GM19240 (cell line): Measurements from ENCODE around the gene GPR37.

Source experiments
- DNase-seq: peaks from one replicate; pipeline ENCODE4 v3.0.0; 2011; ENCODE audit warnings: low spot score; ENCODE audit not compliant: insufficient read length

Gene GPR37

DNA sequence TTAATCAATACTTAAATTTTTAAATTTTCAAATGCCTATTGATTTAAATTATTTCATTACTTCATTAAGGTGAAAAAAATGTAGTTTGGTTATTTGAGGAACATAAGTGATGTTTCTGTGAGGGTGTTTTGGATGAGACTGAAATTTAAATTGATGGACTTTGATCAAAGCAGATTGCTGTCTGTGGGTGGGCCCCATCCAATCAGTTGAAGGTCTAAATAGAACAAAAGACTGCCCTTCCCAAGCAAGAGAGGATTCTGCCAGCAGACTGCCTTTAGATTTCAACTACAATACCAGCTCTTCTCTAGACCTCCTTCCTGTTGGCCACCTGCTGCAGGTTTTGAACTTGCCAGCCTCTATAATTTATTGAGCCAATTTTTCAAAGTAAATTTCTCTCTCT lies 14.5 kb upstream of the GPR37 start:
- no peak for DNase-seq

DNA sequence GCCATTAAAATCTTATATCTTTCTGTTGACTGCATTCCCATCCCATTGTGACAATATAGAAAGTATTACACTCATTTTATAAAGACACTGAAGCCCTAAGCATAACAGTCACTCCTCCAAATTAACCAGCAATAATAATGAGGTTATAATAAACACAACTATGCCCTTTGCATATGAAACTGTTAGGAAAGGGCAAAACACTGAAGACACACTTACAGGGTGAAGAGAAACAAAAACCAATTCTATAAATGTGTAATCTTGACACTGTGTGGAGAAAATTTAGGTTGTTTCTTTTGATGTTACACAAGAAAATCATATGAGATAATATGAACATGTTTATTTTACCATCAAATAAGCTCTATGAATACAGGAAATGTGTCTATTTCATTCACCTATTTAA lies 14.0 kb upstream of the GPR37 start:
- DNase-seq, result no peak

DNA sequence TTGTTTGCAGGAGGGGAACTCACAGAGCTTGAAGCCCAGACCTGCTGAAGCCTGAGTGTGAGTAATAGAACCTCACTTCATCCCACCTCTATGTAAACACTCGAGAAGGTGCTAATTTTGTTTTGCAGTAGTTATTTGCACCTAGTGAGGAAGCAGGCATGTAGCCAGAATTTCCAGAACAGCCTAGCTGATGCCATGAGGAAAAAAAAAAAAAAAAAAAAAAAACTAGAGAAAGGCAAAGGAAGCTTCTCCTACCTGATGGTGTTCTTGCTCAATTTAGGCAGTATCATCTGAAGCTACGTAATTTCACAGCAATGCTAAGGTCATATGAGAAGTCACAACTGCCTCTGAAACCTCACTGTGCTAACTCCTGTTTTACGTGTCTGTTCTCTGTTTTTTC lies 13.6 kb upstream of the GPR37 start:
- no peak for DNase-seq

DNA sequence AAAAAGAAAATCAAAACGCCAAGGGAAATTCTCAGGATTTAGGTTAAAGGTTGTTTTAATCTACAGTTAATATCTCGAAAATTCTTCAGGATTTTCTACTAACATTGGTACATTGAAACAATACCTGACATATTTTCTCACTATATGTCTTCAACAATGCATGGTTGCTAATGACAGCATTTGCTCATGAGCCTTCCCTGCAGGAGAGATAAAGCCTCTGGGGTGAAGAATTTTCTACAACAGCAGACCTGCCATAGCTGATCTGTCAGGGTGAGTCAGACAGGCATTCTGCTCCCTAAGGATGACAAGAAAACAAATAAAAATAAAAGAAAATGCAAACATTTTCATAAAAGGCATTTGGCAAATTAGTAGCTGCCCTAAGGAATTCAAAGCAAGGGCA lies 11.7 kb upstream of the GPR37 start:
- no peak for DNase-seq

DNA sequence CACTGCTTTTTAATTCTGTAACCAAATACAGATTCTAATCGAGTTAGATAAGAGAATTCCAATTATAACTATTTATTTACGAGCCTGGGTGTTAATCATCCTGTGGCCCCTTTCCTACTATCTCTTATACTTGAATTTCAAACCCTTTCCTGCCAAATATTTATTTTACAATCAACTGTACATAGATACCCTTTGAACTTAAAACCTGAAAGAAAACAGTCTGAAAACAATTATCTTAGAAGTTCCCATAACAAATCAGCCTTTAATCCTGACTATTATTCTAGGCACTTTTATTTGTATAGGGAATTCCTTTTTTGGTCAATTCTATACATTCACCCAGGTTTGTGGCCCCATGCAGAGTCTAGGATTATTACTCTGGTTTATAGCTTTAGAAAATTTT lies 10.6 kb upstream of the GPR37 start:
- DNase-seq, result no peak

GRCh38 chr7:124775422-124775821 lies 9.8 kb upstream of the GPR37 start:
- no peak for DNase-seq

DNA sequence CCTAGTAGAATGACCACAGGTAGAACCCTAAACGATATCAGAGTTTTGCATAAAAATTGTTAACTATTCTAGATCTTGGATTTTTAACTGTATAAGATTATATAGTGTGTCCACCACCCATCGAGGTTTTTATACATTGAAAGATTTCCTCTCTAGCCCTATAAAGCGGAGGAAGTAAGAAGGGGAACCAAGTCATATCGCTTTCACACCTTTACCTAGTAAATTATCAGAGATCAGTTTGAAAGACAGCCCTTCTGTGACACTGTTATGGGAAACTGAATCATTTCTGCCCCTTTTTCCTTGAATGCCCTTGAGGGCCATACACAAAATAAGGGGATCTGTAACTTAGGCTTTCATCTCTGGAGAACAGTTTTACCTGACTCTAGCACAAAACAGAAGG lies 8.3 kb upstream of the GPR37 start:
- no peak for DNase-seq

DNA sequence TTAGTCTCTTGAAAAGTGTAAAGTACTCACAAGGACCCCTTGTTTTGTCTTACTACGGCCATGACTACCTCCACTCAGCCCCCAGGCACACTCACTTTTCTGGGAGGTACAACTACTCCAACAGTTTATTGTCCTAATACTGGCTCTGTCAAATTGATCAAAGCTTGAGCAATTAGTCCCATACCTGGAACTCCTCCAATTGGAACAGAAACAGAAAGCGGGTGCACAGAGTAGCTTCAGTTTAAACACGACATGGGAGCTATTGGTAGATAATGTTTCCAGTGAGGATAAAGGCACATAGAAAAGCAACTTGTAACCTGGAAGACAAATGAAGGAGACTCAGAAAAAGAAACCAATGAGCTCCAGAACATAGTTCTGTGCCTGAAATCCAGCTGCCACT lies 7.7 kb upstream of the GPR37 start:
- DNase-seq, result no peak

DNA sequence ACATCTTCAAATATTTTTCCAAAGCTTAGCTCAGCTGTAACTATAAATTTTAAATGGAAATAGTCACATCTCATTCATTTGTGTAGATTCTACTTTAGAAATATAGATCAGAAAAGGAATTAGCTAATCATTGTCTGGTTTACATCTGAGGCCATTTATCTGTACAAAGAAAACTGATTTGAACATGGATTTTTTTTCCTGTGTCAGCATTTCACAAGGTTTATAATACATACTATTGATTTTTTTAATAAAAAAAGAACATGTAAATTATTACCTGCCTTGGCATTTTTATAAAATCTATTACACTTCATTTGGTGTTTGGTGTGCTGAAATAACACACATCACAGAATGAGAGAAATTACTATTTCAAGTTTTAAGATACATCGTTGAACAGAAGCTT lies 3.5 kb upstream of the GPR37 start:
- DNase-seq, result no peak

DNA sequence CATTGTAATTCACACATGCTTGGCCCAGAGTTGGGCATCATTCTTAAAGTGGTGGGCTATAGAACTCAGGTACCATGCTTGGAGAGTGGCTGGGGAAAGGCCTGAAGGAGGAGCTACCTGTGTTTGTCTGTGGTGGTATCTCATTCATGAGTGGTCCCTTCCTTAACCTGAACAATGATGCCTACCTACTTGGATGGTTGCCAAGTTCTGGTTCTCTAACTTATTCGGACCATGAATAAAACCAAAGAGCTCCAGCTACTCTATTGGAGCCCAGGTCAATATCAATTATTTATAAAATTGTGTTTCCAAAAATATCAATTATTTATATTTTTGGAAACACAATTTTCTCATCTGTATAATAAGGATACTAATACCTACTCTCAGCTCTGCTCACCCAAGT lies 2.9 kb upstream of the GPR37 start:
- DNase-seq, result no peak

DNA sequence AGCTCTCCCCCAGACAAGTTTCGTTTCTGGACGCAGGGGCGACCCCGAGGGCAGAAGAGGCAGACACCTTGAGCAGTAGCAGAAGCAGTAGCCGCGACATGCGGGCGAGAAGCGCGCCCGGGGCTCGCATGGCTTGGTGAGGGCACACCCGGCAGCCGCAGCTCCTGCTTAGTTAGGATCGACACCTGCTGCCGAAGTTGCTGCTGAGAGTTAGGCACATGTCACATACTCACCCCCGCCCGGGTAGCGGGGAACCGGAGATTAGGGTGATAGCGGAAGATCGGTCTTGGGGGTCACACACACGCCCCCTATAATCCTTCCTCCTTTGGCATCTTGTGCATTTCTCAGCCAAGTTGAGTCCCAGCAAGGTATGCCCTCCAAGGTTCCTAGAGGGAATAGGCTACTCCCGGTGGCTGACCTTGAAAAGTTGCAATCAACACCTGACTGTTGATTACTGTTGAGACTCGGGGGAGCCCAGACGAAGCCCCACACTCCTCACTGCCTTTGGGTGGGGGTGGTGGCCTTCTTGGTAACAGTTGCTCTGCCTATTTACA lies 668 bp downstream of the GPR37 start:
- no peak for DNase-seq

DNA sequence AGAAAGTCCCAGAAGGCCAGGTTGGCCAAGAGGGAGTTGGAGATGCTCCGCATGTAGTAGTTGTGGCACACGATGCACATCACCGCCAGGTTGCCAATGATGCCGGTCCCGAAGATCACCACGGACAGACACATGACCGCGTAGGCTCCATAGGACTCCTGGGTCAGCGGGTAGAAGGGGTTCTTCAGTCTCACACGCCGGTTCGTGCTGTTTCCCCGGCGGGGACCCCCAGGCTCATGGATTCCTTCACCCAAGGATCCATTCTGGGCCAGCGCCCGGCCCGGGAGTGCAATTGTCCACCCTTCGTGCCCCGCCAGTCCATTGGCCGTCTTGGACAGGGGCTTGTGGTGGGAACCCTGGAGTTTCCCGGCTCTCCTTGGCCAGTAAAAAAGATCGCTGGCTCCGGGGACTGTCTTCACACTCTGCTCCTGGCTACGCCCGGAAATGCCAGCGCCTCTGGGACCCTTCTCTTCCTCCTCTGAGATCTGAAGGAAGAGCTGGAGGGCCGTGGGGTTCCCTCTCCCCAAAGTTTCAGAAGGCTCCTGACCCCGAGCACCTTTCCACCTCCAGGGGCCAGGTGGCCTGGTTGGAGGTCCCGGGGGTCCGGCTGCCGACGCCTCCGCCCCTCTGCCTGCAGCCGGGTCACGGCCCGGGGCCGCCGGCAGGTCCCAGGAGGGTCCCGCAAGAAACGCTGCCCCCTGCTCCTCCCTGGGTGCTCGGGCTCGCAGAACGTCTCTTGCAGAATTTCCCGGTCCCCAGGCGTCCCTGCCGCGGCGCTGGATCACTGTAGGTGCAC lies 1.3 kb downstream of the GPR37 start:
- DNase-seq, result no peak

- DNase-seq, result no peak
Observed at GRCh38 chr7:124762611-124763143, 2.9 kb downstream of the GPR37 start.

DNA sequence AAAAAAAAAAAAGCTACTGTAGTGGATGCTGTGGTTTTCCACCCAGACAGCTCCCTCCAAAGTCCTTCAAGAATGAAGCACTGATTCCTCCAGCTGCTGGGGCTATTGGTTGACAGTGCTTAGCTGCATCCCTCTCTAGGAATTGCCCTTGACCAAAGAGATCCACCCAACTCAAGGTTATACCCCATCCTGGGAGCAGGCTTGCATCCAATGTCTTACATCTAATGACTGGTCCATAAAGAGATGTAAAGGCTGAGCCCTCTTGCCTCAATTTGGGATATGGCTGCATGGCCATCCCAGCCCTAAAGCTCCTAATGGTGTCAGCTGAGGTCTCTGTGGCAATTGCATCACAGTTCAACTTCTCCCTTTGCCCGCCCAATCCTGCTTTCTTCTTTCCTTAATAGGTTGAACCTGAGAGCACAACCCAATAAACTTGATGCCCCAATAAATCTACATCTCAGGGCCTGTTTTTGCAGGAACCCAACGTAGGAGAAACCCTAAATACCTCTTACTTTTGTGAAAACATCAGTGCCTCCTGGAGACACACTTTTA lies 4.4 kb downstream of the GPR37 start:
- DNase-seq, result no peak

- no peak for DNase-seq
Observed at GRCh38 chr7:124758327-124758726, 7.3 kb downstream of the GPR37 start.

- DNase-seq, result no peak
Observed at GRCh38 chr7:124754576-124755268, 10.9 kb downstream of the GPR37 start.

DNA sequence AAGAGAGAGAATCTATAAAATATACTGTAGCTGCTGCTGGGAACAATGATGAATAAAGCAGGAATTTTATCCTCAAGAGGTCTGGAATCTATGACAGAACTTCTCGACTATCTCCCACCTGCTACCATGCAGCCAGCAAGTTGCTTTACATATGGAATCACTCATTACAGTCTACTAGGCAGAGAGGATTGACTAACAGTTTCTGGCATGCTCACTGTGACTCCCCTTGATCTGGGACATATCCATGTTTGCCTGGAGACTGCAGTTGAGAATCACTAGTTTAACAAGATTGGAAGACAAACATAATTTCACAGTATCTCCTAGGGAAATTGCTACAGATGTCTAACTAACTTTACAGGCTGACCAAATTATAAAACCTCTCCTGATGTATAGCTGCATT lies 13.3 kb downstream of the GPR37 start:
- no peak for DNase-seq

DNA sequence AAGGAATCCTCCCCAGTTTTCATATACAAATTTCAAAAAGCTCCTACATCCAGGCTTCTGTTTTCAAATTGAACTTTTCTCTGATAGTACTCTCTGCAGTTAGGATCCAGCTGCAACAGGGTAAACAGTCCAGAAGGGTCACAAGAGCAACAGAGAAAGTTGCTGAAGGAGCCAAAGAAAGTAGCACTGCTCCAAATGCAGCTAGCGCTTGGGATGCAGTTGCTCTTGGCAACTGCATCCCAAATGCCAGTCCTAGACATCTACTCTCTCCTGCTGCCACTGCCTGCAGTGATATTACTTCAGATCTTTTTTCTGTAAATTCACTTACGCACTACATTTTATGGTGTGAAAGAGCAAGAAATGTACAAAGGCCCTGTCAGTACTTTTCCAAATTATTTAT lies 14.6 kb downstream of the GPR37 start:
- no peak for DNase-seq

- DNase-seq, result no peak
Observed at GRCh38 chr7:124747072-124747471, 18.5 kb downstream of the GPR37 start.

- no peak for DNase-seq
Observed at GRCh38 chr7:124738639-124739038, 27.0 kb downstream of the GPR37 start.

- DNase-seq, result no peak
Observed at GRCh38 chr7:124737760-124738300, 27.8 kb downstream of the GPR37 start.

DNA sequence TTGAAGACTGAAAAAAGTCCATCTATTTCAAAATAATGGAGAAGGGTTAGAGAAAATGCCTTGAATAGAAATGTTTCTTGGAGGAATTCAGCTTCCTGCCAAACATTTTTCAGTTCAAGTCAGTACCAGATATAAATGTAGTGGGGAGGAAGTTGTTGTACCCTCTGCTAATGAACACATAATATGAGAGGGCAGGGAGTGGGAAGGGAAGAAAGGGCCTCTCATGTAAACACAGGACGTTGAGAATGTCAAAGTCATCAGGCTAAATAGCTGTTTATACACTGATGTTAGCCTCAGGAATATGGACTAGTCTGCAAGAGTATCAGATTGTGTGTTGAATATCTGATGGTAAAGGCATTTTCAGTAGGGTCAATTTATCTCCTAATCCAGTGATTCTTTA lies 37.0 kb downstream of the GPR37 start:
- no peak for DNase-seq
